ENCODE results near the gene CENPM.

DNA sequence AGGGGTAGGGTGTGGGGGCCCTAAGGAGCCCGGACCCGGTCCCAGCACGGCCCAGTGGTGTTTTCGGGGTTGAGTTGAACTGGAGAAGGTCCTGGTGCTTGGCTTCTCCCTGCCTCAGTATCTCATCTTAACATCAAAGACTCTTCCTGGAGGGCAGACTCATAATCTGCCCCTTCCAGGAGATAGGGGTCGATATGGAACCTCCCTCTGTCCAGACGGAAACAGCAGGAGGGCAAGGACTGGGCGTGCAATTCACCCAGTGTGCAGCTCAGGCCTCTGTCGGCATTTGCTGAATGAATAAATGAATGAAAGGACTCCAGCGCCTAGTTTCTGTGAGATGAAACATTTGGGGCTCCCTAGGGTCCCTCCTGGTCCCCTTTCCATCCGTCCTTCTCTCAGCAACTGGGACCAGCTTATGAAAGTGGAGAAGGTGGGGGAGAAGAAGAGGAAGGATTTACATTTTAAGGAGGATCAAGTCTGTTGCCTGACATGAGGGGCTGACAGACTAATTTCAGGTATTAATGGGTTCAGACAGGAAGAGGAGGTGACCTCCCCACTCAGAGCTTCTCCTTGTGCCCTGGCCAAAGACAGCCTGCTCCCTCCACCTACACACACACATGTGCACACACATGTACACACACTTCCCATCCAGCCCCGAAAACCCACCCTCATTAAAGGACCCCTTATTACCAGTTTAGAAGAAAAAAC, 31.0 kb downstream of the CENPM start:
- no peak for TF ChIP-seq EP300 (conservative IDR thresholded peaks at IDR 0.05; ENCODE audit: poor library complexity, severe bottlenecking)
- TF ChIP-seq, protein P1, sequence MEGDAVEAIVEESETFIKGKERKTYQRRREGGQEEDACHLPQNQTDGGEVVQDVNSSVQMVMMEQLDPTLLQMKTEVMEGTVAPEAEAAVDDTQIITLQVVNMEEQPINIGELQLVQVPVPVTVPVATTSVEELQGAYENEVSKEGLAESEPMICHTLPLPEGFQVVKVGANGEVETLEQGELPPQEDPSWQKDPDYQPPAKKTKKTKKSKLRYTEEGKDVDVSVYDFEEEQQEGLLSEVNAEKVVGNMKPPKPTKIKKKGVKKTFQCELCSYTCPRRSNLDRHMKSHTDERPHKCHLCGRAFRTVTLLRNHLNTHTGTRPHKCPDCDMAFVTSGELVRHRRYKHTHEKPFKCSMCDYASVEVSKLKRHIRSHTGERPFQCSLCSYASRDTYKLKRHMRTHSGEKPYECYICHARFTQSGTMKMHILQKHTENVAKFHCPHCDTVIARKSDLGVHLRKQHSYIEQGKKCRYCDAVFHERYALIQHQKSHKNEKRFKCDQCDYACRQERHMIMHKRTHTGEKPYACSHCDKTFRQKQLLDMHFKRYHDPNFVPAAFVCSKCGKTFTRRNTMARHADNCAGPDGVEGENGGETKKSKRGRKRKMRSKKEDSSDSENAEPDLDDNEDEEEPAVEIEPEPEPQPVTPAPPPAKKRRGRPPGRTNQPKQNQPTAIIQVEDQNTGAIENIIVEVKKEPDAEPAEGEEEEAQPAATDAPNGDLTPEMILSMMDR (IDR thresholded peaks at IDR 0.05; ENCODE audit: poor library complexity, severe bottlenecking): no peak
- TF ChIP-seq SMC3 (conservative IDR thresholded peaks at IDR 0.05; ENCODE audit: poor library complexity): no peak

All from neural cell (in vitro differentiated cells).